ENCODE results near the gene TEAD3.
A peak's percentile ranks its signal among the peaks of the same experiment; 100 is the strongest.
"Not testable (repeated sequence)": the region's sequence is repeated elsewhere in the genome, so short reads cannot be mapped to it uniquely, and the experiment has no call there.

Gene TEAD3

GRCh38 chr6:35496841-35497570, at the start of gene TEAD3:
TSS of gene TEAD3 (minus strand) at chr6:35497079.
- DNase-seq (ENCODE audit: low read depth), result peak; percentile 44

- DNase-seq (ENCODE audit: low read depth), result no peak
Observed at GRCh38 chr6:35544769-35545361, 48.0 kb upstream of the TEAD3 start.

GRCh38 chr6:35543459-35544193, 46.7 kb upstream of the TEAD3 start:
- no peak for DNase-seq (ENCODE audit: low read depth)

GRCh38 chr6:35541836-35542235, 45.0 kb upstream of the TEAD3 start:
- no peak for DNase-seq (ENCODE audit: low read depth)

GRCh38 chr6:35539223-35539622, 42.3 kb upstream of the TEAD3 start:
- DNase-seq (ENCODE audit: low read depth), result no peak

- DNase-seq (ENCODE audit: low read depth), result not testable (repeated sequence)
Observed at GRCh38 chr6:35535847-35536246, 39.0 kb upstream of the TEAD3 start.

GRCh38 chr6:35534407-35535170, 37.7 kb upstream of the TEAD3 start:
- no peak for DNase-seq (ENCODE audit: low read depth)

- DNase-seq (ENCODE audit: low read depth), result no peak
Observed at GRCh38 chr6:35533981-35534380, 37.1 kb upstream of the TEAD3 start.

GRCh38 chr6:35532126-35532525, 35.2 kb upstream of the TEAD3 start:
- DNase-seq (ENCODE audit: low read depth), result no peak

GRCh38 chr6:35524380-35525020, 27.6 kb upstream of the TEAD3 start:
- DNase-seq (ENCODE audit: low read depth), result no peak

GRCh38 chr6:35522660-35523658, 26.1 kb upstream of the TEAD3 start:
- peak; percentile 29 for DNase-seq (ENCODE audit: low read depth)

- no peak for DNase-seq (ENCODE audit: low read depth)
Observed at GRCh38 chr6:35522151-35522550, 25.3 kb upstream of the TEAD3 start.

- no peak for DNase-seq (ENCODE audit: low read depth)
Observed at GRCh38 chr6:35521235-35521634, 24.4 kb upstream of the TEAD3 start.

GRCh38 chr6:35519313-35520015, 22.6 kb upstream of the TEAD3 start:
- DNase-seq (ENCODE audit: low read depth), result no peak

GRCh38 chr6:35518566-35519312, 21.9 kb upstream of the TEAD3 start:
- no peak for DNase-seq (ENCODE audit: low read depth)

GRCh38 chr6:35517978-35518377, 21.1 kb upstream of the TEAD3 start:
- not testable (repeated sequence) for DNase-seq (ENCODE audit: low read depth)

- no peak for DNase-seq (ENCODE audit: low read depth)
Observed at GRCh38 chr6:35516712-35517111, 19.8 kb upstream of the TEAD3 start.

- DNase-seq (ENCODE audit: low read depth), result not testable (repeated sequence)
Observed at GRCh38 chr6:35515939-35516338, 19.1 kb upstream of the TEAD3 start.

GRCh38 chr6:35514587-35514986, 17.7 kb upstream of the TEAD3 start:
- DNase-seq (ENCODE audit: low read depth), result no peak
